LNCAP (cell line): ENCODE measurements around the gene PFDN2.

Source experiments
- TF ChIP-seq, protein P1 (sequence below): fragments of 450-650 bp; IDR thresholded peaks from 2 replicates; pipeline ENCODE4 v1.5.1; 2017; ENCODE audit warnings: mild to moderate bottlenecking

PFDN2 gene

DNA sequence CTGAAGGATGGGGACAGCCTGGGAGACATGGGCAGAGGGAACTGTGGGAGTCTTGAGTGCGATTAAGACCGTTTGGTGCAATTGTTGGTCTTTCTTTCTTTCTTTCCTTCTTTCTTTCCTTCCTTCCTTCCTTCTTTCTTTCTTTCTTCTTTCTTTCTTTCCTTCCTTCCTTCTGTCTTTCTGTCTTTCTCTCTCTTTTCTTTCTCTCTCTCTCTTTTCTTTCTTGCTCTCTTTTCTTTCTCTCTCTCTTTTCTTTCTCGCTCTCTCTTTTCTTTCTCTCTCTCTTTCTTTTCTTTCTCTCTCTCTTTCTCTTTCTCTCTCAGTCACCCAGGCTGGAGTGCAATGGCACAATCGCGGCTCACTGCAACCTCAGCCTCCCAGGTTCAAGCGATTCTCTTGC is 22.6 kb downstream of the PFDN2 start:
- TF ChIP-seq, protein P1, sequence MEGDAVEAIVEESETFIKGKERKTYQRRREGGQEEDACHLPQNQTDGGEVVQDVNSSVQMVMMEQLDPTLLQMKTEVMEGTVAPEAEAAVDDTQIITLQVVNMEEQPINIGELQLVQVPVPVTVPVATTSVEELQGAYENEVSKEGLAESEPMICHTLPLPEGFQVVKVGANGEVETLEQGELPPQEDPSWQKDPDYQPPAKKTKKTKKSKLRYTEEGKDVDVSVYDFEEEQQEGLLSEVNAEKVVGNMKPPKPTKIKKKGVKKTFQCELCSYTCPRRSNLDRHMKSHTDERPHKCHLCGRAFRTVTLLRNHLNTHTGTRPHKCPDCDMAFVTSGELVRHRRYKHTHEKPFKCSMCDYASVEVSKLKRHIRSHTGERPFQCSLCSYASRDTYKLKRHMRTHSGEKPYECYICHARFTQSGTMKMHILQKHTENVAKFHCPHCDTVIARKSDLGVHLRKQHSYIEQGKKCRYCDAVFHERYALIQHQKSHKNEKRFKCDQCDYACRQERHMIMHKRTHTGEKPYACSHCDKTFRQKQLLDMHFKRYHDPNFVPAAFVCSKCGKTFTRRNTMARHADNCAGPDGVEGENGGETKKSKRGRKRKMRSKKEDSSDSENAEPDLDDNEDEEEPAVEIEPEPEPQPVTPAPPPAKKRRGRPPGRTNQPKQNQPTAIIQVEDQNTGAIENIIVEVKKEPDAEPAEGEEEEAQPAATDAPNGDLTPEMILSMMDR: no peak

DNA sequence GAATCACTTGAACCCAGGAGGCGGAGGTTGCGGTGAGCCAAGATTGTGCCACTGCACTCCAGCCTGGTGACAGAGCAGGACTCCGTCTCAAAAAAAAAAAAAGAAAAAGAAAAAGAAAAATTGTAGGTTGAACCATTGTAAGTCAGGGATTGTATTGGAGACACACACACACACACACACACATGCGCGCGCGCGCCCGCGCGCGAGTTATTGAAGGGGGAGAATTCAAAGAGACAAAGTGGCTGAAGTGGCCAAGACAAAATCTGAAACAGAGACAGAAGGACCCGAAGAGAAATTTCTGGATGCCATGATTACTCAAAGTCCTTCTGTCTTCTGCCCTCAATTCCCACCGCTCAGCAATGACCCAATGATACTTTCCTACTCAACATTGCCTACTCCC is 23.4 kb downstream of the PFDN2 start:
- TF ChIP-seq, protein P1: no peak

DNA sequence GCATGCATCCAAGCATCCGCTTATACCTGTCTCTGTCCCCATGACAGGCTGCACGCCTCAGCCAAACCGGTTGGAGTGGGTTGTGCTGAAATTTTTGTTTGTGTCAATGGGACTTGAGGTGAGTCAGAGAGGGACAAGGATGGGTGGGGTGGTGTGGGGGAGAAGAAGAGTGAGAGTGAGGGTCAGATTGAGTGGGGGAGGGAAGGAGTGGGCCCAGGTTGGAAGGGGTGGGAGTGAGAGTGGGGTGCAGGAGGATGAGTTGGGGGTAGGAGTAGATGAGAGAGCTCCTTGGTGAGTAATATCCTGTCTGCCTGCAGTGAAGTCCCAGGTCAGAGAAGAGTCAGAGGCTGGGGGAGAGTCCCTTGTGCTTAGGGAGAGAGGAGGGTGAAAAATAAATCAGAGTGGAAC is 25.2 kb downstream of the PFDN2 start:
- TF ChIP-seq, protein P1: no peak

DNA sequence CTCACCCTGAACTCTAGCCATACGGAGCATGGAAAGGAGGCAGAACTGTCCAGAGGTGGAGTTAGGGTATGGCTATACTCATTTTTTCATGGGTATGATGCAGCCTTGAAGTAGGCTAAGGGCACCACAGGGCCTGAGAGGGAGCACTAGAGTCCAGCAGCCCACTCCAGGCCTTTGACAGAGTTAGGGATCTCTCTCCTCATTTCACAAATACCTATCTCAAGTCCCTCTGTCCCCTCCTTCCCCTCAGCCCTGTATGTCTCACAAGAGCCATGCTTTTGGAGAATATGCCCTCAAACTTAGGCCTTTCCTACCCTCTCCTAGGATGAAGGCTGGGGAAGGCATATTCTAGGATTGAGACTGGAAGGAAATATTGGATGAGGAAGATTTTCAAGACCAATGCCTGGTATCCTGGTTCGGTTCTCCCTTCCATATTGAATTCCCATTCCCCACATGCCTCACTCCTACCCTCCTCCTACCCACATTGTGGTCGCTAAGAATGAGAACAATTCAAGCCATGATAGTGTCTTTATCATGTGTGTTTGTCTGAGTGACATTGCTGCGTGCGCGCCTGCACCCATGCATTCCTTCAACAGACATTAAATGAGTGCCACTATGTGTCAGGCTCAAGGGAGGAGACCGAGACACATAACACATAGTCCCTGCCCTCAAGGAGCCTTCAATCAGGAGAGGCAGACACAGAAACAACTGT is 25.9 kb downstream of the PFDN2 start:
- TF ChIP-seq, protein P1: no peak

DNA sequence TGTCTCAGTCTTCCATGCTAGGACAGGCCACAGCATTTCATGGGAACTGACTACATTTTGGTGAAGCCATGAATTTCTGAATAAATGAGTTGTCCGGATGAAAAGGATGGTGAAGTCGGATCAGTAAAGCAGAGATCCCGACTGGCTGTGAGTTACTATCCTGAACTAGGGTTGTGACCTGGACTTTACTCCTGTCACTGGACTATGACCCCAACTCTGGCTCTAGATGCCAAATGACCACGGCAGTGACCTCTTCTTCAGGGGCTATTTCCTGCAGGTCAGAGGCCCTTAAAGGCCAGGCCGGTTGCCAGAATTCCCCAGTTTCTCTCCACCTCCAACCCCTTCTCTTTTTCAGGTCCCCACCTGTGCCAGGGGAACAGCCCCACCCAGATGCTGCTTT is 26.7 kb downstream of the PFDN2 start:
- TF ChIP-seq, protein P1: no peak

DNA sequence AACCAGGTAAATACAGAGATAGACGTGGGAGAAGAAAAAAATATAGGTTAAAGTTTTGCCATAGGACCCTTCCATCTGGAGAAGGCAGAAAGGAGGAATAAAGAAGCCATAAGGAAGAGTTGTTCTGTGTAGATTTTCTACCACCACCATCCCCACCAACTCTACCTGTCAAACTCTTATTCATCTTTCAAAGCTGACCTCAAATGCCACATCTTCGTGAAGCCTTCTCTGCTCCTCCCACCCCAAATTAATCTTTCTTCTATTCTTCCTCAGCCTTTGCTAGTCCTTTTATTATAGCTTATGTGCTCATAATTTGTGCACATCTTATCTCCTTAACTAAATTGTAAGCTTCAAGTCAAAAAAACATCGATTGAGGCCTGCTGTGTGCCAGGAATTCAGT is 27.2 kb downstream of the PFDN2 start:
- TF ChIP-seq, protein P1: no peak

DNA sequence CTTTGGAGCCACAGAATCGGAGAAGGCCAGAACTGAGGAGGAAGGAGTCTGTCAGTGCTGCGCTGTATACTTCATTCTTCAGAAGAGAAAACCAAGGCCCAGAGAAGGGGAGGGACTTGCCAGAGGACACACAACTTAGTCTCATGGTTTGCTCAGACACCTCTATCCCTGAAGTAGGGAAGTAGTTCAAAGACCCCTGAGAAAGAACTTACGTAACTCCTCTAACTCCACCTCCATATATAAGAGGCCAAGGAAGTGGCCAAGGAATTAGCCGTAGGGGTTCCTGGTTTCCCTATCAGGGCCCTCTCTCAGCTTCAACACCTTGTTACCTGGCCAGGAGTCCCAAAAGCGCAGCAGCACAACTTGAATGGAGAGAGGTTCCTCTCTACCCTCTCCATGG is 27.9 kb downstream of the PFDN2 start:
- TF ChIP-seq, protein P1: no peak
